HG03378 (cell line): ENCODE data around the gene CLMP.

Source experiments
- ATAC-seq: cut with Tn5 transposase; IDR thresholded peaks from one replicate; pipeline ENCODE4 v1.9.1; 2021; ENCODE audit warnings: mild to moderate bottlenecking, moderate library complexity; ENCODE audit not compliant: unreplicated experiment

CLMP gene

DNA sequence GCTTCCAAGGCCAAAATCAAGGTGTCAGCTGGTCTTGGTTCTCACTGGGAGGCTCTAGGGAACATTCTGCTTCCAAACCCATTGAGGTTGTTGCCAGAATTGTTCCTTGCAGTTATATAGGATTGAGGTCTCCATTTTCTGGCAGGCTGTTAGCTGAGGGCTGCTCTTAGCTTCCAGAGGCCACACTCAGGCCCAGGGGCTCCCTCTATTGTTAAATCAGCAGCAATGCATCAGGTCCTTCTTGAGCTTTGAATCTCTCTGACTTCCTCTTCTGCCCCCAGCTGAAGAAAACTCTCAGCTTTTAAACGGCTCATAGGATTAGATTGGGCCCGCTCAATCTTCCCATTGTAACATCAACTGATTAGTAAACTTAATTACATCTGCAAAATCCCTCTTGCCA, 174.1 kb downstream of the CLMP start:
- peak; percentile 64 for ATAC-seq
